ENCODE data around the gene PSMC6. TPM values are rescaled to one million over a fixed set of nuclear protein-coding genes. Genes with fewer than 3 reads are reported as not detected.

The PSMC6 gene
- total and polyA plus RNA-seq, 2 of the 13 experiments (the other 11 are each of a cell fraction or from before 2014, with no cell fraction given): 90.0 to 210 TPM

- TF ChIP-seq TFDP1 (CRISPR knock-in tag; IDR thresholded peaks at IDR 0.05; ENCODE audit: borderline replicate concordance) (no peak), KDM5B (CRISPR knock-in tag; IDR thresholded peaks at IDR 0.05; ENCODE audit: borderline replicate concordance) (no peak), SMYD3 (CRISPR knock-in tag; IDR thresholded peaks at IDR 0.05) (no peak), ZMYM3 (CRISPR knock-in tag; IDR thresholded peaks at IDR 0.05) (no peak), ZSCAN21 (CRISPR knock-in tag; IDR thresholded peaks at IDR 0.05; ENCODE audit: borderline replicate concordance) (no peak), JUNB (CRISPR knock-in tag; IDR thresholded peaks at IDR 0.05; ENCODE audit: borderline replicate concordance) (no peak), ZBTB38 (CRISPR knock-in tag; IDR thresholded peaks at IDR 0.05) (no peak), ATF5 (CRISPR knock-in tag; IDR thresholded peaks at IDR 0.05; ENCODE audit: low read depth) (no peak), NR2F1 (CRISPR knock-in tag; IDR thresholded peaks at IDR 0.05) (no peak), BRCA1 (CRISPR knock-in tag; IDR thresholded peaks at IDR 0.05) (no peak), ZNF232 (CRISPR knock-in tag; IDR thresholded peaks at IDR 0.05; ENCODE audit: borderline replicate concordance) (no peak), ZNF567 (CRISPR knock-in tag; IDR thresholded peaks at IDR 0.05; ENCODE audit: borderline replicate concordance) (0 out of 2 replicates have a peak, but pooled peaks have one; percentile 48), ZBTB42 (CRISPR knock-in tag; IDR thresholded peaks at IDR 0.05) (no peak), ERF (CRISPR knock-in tag; IDR thresholded peaks at IDR 0.05) (no peak), SAP130 (CRISPR knock-in tag; IDR thresholded peaks at IDR 0.05; ENCODE audit: low read depth) (peak; percentile 6; the same call in 1 of the 2 replicates), ZNF790 (CRISPR knock-in tag; IDR thresholded peaks at IDR 0.05; ENCODE audit: borderline replicate concordance) (no peak), PHF21A (CRISPR knock-in tag; IDR thresholded peaks at IDR 0.05) (no peak; the same call in 1 of the 2 replicates), ZSCAN31 (CRISPR knock-in tag; IDR thresholded peaks at IDR 0.05; ENCODE audit: low read depth) (no peak), MATR3 (CRISPR knock-in tag; IDR thresholded peaks at IDR 0.05) (no peak), CREB1 (IDR thresholded peaks at IDR 0.05) (no peak), CREB1 (CRISPR knock-in tag; IDR thresholded peaks at IDR 0.05) (peak; percentile 56; the same call in 1 of the 2 replicates), ZNF136 (CRISPR knock-in tag; IDR thresholded peaks at IDR 0.05; ENCODE audit: low read depth) (no peak), NONO (IDR thresholded peaks at IDR 0.05) (no peak), NONO (CRISPR knock-in tag; conservative IDR thresholded peaks at IDR 0.05) (no peak)
- TF ChIP-seq, protein P1, sequence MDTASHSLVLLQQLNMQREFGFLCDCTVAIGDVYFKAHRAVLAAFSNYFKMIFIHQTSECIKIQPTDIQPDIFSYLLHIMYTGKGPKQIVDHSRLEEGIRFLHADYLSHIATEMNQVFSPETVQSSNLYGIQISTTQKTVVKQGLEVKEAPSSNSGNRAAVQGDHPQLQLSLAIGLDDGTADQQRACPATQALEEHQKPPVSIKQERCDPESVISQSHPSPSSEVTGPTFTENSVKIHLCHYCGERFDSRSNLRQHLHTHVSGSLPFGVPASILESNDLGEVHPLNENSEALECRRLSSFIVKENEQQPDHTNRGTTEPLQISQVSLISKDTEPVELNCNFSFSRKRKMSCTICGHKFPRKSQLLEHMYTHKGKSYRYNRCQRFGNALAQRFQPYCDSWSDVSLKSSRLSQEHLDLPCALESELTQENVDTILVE (CRISPR knock-in tag; IDR thresholded peaks at IDR 0.05): no peak
- TF ChIP-seq, protein P2, sequence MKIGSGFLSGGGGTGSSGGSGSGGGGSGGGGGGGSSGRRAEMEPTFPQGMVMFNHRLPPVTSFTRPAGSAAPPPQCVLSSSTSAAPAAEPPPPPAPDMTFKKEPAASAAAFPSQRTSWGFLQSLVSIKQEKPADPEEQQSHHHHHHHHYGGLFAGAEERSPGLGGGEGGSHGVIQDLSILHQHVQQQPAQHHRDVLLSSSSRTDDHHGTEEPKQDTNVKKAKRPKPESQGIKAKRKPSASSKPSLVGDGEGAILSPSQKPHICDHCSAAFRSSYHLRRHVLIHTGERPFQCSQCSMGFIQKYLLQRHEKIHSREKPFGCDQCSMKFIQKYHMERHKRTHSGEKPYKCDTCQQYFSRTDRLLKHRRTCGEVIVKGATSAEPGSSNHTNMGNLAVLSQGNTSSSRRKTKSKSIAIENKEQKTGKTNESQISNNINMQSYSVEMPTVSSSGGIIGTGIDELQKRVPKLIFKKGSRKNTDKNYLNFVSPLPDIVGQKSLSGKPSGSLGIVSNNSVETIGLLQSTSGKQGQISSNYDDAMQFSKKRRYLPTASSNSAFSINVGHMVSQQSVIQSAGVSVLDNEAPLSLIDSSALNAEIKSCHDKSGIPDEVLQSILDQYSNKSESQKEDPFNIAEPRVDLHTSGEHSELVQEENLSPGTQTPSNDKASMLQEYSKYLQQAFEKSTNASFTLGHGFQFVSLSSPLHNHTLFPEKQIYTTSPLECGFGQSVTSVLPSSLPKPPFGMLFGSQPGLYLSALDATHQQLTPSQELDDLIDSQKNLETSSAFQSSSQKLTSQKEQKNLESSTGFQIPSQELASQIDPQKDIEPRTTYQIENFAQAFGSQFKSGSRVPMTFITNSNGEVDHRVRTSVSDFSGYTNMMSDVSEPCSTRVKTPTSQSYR (CRISPR knock-in tag; IDR thresholded peaks at IDR 0.05; ENCODE audit: borderline replicate concordance): peak; percentile 27; the same call in 1 of the 2 replicates
Measured at GRCh38 chr14:52706286-52706685, 714 bp upstream of the PSMC6 start (continued).

Data from HepG2 (cell line).